GM23248 (cell line): ENCODE data around the gene EIF3K.

ENCODE experiments used
- EZH2 ChIP-seq: fragments of 200-600 bp; sonication (generic); IDR thresholded peaks from 2 replicates; pipeline ENCODE4 v1.6.1; 2018; ENCODE audit warnings: antibody characterized with exemption, mild to moderate bottlenecking; ENCODE audit not compliant: insufficient read depth, poor library complexity, severe bottlenecking
- EZH2phosphoT487 ChIP-seq: fragments of 200-600 bp; sonication (generic); IDR thresholded peaks from 2 replicates; pipeline ENCODE4 v1.6.1; 2018; ENCODE audit warnings: antibody characterized with exemption, moderate library complexity, mild to moderate bottlenecking, low read depth; ENCODE audit not compliant: insufficient read depth

DNA sequence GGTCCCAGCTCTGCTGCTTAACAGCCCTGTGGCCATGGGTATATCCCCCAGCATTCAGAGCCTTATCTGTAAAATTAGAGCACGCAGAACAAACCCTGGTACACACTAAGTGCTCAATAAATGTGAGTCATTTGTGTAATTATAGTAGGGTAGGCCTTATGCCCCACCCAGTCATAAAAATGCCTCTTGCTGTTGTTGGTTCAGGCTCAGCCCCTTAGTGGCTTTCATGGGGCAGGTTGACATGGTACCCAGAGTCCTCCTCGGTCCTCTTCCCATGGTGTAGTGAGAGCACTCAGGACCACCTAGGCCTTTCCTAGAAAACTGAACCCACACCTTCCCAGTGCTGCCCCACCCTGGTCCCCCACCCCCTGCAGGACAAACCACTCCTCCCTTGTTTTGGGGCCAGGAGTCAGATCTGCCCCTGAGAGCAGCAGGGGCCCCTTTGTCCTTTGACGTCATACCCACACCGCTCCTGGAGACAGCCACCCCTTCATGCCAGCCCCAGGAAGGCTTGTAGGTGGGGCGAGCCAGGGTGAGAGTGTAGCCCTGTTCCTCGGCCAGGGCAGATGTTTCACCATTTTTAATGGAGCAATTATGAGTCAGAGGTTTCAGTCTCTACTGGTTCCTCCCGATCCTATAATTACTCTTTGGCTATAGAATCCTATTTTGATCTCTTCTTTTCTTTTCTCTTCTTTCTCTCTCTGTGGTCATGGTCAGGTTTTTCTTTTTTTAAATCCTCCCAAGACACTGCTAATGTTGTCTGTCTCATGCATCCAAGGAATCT lies 65.3 kb downstream of the EIF3K start:
- TF ChIP-seq EZH2phosphoT487, result no peak
- TF ChIP-seq EZH2, result no peak
